Thoracic aorta (tissue), 2 donors: ENCODE measurements around the gene KIAA0930. TPM values are rescaled to one million over a fixed set of nuclear protein-coding genes. Genes with fewer than 3 reads are reported as not detected.
A peak's percentile ranks its signal among the peaks of the same experiment; 100 is the strongest.

Source experiments
- ATAC-seq: fragments of 150-250 bp; one replicate; pipeline ENCODE4 v1.8.0; 2017; ENCODE audit warnings: low read depth; ENCODE audit not compliant: insufficient number of reproducible peaks, low FRiP score
- DNase-seq: peaks from one replicate; pipeline ENCODE4 v3.0.0-alpha.2; 2020; ENCODE audit warnings: low spot score
- H3K27ac ChIP-seq, 2 donors: fragments of 200-600 bp; sonication (generic); 1 replicate in 1 of 2; 2 replicates in 1 of 2; pipeline ENCODE4 v1.5.1; 2016; ENCODE audit warnings: mild to moderate bottlenecking in 2 of 2, moderate library complexity in 2 of 2
- H3K27me3 ChIP-seq: fragments of 200-600 bp; sonication (generic); replicated peaks from 2 replicates; pipeline ENCODE4 v1.6.0; 2016; ENCODE audit warnings: mild to moderate bottlenecking; ENCODE audit not compliant: insufficient read depth
- H3K36me3 ChIP-seq: fragments of 200-600 bp; sonication (generic); one replicate; pipeline ENCODE4 v1.5.1; 2016
- H3K4me1 ChIP-seq, 2 donors: fragments of 200-600 bp; sonication (generic); 1 replicate in 1 of 2; 2 replicates in 1 of 2; pipeline versions ENCODE4 v1.5.1 to v1.6.0; 2016; ENCODE audit warnings: low read depth in 2 of 2, mild to moderate bottlenecking in 1 of 2; ENCODE audit not compliant: control insufficient read depth in 1 of 2
- H3K4me3 ChIP-seq: fragments of 200-600 bp; sonication (generic); 2 replicates; pipeline ENCODE4 v1.5.1; 2016; ENCODE audit warnings: mild to moderate bottlenecking
- H3K9me3 ChIP-seq: fragments of 200-600 bp; sonication (generic); 2 replicates; pipeline ENCODE4 v1.5.1; 2016
- CTCF ChIP-seq: fragments of 200-600 bp; sonication (generic); IDR thresholded peaks from one replicate; pipeline ENCODE4 v1.5.1; 2019; ENCODE audit warnings: antibody characterized with exemption
- total RNA-seq, 2 donors: library from RNA; depleted of rRNA; stranded (reverse); fragments of >200 nt; gene quantifications; one replicate each; pipeline versions ENCODE4 v1.1.0 to v1.2.3, GENCODE V29; 2016

KIAA0930 gene
- total RNA-seq, 2 donors from 2014 or later, result 76.9 to 99.1 TPM

GRCh38 chr22:45244916-45245315, 4.2 kb upstream of the KIAA0930 start:
- no peaks in the 10 kb centered on the region for H3K9me3 ChIP-seq
- H3K36me3 ChIP-seq, result no peaks in the 10 kb centered on the region
- H3K4me1 ChIP-seq, result peaks cover 5 to 21% of the 10 kb centered on the region in 2 donors
- no peak for TF ChIP-seq CTCF
- H3K4me3 ChIP-seq, result no peak overlapping the region
- no peak overlapping the region for H3K27ac ChIP-seq
- H3K27me3 ChIP-seq, result no peaks in the 10 kb centered on the region
- ATAC-seq, result no peak
- no peak for DNase-seq

- no peak for DNase-seq
- no peak for TF ChIP-seq CTCF
- H3K4me1 ChIP-seq, result peaks cover 15 to 37% of the 10 kb centered on the region in 2 donors
- ATAC-seq, result no peak
- no peaks in the 10 kb centered on the region for H3K36me3 ChIP-seq
- H3K27me3 ChIP-seq, result no peaks in the 10 kb centered on the region
- H3K27ac ChIP-seq, result no peak overlapping the region
- no peak overlapping the region for H3K4me3 ChIP-seq
- H3K9me3 ChIP-seq, result no peaks in the 10 kb centered on the region
Observed at GRCh38 chr22:45242778-45243191, 2.1 kb upstream of the KIAA0930 start.

- Histone ChIP-seq H3K27ac (no peak overlapping the region), H3K27me3 (no peaks in the 10 kb centered on the region), H3K36me3 (no peaks in the 10 kb centered on the region), H3K9me3 (no peaks in the 10 kb centered on the region), H3K4me1 (peaks cover 10 to 23% of the 10 kb centered on the region in 2 donors), H3K4me3 (peak overlapping the region; percentile 90)
- ATAC-seq (peak; percentile 23), DNase-seq (no peak)
- no peak for TF ChIP-seq CTCF
Observed at GRCh38 chr22:45240104-45240809, 437 bp downstream of the KIAA0930 start.

GRCh38 chr22:45239681-45240051, 1.0 kb downstream of the KIAA0930 start:
- Histone ChIP-seq H3K36me3 (no peaks in the 10 kb centered on the region), H3K4me3 (peak overlapping the region; percentile 90), H3K27me3 (no peaks in the 10 kb centered on the region), H3K27ac (no peak overlapping the region), H3K4me1 (peaks cover 10 to 23% of the 10 kb centered on the region in 2 donors), H3K9me3 (no peaks in the 10 kb centered on the region)
- no peak for TF ChIP-seq CTCF
- DNase-seq (no peak), ATAC-seq (no peak)

GRCh38 chr22:45238957-45239680, 1.6 kb downstream of the KIAA0930 start:
- DNase-seq (no peak), ATAC-seq (no peak)
- H3K27me3 ChIP-seq, result no peaks in the 10 kb centered on the region
- peaks cover 10 to 23% of the 10 kb centered on the region in 2 donors for H3K4me1 ChIP-seq
- H3K4me3 ChIP-seq, result peak overlapping the region; percentile 90
- no peaks in the 10 kb centered on the region for H3K9me3 ChIP-seq
- H3K36me3 ChIP-seq, result no peaks in the 10 kb centered on the region
- H3K27ac ChIP-seq, result no peak overlapping the region
- TF ChIP-seq CTCF, result no peak
